NCI-H2107 treated with DMSO at 0.1 percent for 48 hours (cell line): ENCODE measurements around the gene P2RX6.
"Not testable (repeated sequence)": the region's sequence is repeated elsewhere in the genome, so short reads cannot be mapped to it uniquely, and the experiment has no call there.

Experiments used
- DNase-seq: peaks from one replicate; lab custom pipeline; 2025; ENCODE audit not compliant: unreplicated experiment; lab: John Stamatoyannopoulos, UW

P2RX6 gene

DNA sequence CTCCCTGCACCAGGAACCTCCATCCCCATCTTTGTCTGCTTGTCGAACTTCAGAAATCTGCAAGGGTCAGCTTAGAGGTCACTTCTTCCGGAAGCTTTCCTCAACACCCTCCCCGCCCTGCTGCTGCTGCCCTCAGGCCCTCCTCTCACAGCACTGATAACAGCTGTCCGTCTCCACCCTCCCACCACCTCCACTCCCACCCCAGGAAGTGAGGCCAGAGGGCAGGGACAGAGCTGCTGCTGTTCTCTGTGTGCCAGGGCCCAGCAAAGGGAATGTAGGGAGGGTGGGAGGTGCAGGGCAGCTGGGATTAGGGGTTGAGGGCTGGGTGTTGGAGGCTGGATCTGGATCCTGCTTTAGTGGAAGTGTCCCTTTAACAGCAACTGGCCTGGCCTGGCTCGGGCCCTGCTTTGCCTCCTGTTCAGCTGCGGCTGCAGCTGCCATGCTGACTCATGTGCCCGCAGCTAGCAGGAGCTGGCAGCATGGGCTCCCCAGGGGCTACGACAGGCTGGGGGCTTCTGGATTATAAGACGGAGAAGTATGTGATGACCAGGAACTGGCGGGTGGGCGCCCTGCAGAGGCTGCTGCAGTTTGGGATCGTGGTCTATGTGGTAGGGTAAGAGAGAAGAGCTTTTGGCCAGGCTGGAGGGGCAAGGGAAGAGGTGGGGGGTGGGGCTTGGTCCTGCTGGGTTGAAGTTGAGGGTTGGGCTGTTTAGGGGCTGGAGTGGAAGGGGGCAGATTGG lies at the start of gene P2RX6:
Gene P2RX6, plus strand, starts transcription at position 440 of the 740 bp plus-strand sequence. Its CDS starts 10 bp downstream, at position 450.
- no peak for DNase-seq

DNA sequence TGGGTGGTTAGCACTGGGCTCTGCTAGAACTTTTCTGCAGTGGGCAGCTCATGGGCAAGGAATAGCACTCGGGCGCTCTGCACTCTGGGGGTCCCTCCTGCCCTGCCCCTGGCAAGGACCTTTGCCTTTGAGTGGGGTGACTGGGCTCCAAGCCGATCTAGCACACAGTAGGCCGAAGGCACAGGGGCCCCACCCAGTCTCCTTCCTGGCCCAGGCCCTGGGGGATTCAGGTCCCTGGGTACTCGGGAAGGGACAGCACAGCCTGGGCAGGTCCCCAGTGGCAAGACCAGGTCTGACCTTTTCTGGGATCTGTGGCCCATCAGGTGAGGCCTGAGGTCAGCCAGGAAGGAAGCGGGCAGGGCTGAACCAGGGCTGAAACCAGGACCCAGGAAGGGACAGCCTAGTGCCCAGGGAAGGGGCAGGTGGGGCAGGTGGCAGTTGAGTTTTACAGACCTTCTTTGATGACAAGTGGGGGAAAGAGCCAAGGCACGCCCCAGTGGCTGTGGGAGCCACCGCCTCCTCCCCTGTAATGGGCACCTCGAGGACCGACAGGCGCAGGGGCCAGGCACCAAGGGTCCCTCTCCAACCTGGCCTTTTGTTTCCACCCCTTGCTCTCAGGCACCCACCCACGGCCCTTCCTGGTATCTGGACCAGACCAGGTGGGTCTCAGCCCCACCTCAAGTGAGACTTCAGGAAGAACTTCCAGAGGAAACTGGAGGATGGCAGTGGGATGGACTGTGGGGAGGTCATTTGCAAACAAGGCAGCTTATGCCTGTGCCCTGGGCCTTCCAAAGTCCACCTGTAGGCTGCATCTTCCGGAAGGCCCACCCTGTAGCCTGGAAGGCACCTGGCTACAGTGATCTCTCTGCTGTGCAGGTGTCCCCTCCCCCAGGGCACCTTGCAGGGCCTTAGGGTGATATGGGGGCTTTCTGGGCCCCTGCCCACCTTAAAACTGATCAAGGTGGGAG lies 48.8 kb upstream of the P2RX6 start:
- DNase-seq: no peak

DNA sequence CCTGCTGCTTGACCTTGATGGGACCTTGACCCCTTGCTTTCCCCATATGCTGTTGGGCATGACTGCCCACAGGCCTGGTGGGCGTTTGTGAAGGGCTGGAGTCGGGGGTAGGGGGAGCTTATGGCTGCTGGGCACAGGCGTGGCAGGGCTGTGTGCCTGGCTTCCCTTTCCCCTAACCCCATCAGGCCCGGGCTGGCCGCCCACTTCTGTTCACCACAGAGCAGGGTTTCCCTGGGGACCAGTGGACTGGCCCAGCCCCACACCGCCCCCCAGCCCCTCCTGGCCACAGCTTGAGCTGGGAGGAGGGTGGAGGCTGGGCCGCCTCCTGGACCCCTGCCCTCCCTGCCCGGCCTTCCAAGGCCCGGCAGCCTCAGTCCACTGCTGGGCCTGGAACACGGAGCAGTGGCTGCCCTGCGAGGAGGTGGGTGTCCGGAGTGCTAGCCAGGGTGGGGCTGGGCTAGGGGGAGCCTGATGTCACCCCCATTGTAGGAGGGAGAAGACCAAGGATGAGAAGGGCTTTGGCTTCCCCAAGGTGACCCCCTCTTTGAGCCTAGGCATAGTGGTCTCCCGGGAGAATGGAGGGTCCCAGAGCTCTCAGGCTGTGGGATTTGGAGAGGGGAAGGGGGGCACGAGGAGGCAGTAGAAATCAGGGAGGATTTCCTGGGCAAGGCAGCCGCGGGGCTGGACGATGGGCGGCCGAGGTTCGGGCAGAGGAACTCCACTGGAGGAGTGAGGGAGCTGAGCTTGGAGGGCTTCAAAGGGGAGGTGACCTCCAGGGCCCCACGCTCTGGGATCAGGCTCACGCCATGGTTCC lies 47.9 kb upstream of the P2RX6 start, which contains the start of gene AIFM3:
Gene AIFM3, plus strand, starts transcription at position 373 of the 814 bp plus-strand sequence. CDS start 690 bp downstream, outside the sequence.
- DNase-seq: no peak

DNA sequence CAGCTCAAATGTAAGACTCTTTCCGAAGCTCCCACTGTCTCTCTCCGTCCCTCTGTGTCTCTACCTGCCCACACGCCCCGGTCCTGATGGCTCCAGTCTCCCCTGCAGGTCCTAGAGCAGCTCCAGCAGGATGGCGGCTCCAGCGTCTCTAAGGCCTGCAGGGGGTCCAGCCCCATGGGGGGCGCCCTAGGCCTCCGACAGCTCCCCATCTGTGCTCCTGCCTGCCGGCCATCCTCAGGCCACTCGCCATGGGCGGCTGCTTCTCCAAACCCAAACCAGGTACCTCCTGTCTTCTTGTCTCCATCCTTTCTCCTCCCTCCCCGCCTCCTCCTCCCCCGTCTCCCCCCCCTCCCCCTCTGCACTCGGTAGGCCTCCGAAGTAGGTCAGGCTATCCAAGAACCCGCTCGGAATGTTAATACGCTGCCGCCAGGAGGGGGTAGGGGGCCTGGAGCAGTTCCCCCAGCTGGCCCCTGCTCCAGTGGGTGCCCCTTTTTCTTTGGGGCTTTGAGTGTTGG lies 47.2 kb upstream of the P2RX6 start:
- no peak for DNase-seq

DNA sequence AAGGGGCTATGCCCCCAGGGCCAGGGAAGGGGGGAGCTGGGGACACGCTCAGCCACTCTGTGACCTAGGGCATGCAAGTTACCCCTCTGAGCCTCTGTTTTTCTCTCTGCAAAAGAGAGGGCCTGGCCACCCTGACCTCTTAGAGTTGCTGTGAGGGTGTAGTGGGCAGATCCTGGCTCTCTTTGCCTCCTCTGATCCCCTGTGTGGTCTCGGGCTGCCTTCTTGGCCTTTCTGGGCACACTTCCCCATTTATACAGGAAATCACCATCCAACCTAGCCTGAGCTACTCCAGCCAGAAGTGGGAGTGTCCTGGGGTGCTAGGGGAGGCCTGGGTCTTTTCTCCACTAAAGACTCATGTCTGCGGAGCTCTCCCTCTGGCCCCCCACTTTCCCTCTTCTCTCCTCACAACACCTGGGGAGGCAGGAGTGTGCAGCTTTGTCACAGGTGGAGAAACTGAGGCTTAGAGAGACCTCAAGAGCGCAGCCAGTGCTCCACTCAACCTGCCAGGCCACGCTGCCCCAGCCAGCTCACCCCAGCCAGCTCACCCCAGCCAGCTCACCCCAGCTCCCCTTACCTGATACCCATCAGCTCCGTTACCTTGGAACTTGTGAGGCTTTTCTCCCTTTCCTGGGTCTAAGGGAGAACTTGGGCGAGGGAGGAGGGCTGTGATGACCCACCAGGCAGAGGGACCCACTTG lies 46.5 kb upstream of the P2RX6 start:
- DNase-seq: no peak

DNA sequence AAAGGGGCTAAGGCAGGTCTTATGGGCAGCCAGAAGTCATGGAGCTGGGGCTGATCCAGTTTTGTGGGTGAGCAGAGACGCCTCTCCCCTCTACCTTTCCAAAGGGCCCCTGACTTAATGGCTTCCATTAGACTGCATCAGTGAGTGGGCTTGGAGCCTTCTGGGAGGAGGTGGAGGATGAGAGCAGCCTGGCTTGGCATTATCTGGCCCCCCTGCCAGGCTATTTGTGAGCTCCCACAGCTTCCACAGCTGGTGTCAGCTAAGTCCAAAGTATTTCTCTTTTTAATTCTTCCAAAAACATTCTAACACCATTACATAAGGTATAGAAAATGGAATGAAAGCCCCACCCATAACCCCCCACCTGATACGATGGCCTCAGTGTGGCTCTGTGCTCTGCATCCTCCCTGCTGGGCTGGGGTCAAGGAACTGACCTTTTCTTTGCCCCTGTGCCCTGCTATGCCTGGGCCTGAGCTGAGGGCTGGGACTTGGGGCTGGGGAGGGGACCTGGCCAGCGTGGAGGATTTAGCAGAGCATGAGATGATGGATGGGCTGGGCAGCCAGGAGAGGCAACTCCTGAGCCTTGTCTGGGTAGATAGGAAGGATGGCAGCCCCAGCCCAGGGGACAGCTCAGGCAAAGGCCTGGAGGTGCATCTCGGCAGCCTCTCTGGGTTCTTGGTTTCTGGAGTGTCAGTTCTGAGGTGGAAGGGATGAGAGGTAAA lies 43.9 kb upstream of the P2RX6 start:
- DNase-seq: no peak

DNA sequence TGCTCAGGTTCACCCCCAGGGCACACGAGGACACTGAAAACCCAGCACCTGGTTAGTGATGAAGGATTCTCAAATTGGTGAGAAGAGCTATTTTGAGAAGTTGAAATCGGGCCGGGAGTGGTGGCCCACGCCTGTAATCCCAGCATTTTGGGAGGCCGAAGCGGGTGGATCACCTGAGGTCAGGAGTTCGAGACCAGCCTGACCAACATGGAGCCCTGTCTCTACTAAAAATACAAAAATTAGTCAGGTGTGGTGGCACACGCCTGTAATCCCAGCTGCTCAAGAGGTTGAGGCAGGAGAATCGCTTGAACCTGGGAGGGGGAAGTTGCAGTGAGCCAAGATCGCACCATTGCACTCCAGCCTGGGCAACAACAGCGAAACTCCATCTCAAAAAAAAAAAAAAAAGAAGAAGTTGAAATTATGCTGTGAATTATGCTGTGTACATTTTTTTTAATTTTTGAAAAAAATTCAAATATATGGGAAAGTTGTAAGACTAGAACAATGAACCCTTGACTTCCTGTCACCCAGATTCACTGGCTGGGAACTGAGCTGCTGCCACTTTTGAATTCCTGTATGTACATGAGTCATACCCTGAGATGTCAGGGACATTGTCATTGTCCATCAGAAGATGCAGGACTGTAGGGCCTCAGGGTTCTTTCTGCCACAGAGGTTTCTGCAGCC lies 42.8 kb upstream of the P2RX6 start:
- DNase-seq: not testable (repeated sequence)

DNA sequence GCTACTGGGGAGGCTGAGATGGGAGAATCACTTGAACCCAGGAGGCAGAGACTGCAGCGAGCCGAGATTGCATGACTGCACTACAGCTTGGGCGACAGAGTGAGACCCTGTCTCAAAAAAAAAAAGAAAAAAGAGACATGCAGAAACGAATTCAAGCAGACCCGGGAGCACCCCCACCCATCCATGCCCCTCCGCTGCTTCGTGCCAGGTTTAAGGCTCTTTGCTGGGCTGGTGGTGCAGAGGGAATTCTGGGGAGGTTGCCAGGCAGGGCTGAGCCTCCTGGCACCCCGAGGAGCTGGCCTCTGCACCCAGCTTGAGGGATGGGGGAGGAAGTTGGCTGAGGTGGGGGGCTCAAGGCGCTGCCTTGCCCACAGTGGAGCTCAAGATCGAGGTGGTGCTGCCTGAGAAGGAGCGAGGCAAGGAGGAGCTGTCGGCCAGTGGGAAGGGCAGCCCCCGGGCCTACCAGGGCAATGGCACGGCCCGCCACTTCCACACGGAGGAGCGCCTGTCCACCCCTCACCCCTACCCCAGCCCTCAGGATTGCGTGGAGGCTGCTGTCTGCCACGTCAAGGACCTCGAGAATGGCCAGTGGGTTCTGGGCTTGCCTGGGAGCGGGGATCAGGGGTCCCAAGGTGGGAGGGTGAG lies 41.9 kb upstream of the P2RX6 start:
- no peak for DNase-seq

DNA sequence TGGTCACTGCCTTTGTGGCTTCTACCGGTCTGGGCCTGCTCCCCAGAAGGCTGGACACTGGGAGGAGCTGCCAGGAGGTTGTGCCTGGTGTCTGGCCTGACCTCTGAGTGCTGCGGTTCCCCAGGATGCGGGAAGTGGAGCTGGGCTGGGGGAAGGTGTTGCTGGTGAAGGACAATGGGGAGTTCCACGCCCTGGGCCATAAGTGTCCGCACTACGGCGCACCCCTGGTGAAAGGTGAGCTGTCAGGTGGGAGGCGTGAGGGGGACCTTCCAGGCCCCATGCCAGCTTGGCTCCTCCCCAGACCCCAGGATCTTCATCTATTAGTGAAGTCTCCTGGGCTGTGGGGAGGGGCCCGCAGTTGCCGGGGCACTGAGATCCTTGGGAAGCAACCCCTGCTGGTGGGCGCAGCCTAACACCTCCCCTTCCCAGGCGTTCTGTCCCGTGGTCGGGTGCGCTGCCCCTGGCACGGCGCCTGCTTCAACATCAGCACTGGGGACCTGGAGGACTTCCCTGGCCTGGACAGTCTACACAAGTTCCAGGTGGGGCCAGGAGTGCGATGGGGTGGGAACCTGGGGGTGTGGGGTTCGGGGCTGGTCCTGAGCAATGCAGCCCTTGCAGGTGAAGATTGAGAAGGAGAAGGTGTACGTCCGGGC lies 41.2 kb upstream of the P2RX6 start:
- no peak for DNase-seq

DNA sequence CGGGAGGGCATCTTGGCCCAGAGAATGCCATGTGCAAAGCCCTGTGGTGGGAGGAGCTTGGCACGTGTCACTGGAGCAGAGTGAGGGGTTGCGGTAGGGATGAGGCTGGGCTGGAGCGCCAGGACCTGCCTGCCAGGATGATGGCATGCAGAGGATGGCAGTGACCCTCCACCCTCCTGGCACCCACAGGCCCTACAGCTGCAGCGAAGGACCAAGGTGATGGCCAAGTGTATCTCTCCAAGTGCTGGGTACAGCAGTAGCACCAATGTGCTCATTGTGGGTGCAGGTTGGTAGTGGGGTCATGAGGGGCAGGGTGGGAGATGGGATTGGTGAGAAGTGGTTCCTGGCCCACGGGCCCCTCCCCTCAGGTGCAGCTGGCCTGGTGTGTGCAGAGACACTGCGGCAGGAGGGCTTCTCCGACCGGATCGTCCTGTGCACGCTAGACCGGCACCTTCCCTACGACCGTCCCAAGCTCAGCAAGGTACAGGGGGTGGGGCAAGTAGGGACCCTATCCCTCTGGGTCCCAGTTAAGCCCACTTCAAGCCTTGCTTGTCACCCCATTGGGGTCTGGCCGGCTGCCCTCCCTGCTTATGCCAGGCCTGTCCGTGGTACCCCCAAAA lies 40.5 kb upstream of the P2RX6 start:
- DNase-seq: no peak

DNA sequence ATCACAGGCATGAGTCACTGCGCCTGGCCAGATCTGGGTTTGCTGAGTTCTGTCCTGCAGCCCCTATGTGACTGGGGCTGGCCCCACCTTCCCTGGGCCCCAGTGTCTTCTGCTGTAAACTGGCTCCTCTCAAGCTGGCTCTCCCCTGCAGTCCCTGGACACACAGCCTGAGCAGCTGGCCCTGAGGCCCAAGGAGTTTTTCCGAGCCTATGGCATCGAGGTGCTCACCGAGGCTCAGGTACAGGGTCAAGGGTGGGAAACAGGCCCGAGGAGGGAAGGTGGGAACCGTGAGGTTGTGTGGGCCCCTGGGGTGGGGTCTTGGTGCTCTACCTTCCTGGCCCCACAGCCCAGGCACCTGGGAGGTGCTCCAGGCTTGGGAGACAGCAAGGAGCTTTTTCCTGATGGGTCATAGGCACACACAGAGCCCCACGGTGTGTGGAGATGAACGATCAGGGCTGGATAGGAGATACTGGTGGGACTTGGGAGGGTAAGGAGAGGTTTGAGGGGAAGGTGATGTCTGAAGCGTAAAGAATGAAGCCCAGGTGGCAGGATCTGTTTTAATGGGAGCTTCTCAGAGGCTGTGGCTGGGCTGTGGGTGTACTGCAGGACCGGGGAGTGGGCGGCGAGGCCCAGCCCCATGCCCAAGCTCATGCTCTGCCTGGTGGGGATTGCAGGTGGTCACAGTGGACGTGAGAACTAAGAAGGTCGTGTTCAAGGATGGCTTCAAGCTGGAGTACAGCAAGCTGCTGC lies 39.2 kb upstream of the P2RX6 start:
- no peak for DNase-seq

DNA sequence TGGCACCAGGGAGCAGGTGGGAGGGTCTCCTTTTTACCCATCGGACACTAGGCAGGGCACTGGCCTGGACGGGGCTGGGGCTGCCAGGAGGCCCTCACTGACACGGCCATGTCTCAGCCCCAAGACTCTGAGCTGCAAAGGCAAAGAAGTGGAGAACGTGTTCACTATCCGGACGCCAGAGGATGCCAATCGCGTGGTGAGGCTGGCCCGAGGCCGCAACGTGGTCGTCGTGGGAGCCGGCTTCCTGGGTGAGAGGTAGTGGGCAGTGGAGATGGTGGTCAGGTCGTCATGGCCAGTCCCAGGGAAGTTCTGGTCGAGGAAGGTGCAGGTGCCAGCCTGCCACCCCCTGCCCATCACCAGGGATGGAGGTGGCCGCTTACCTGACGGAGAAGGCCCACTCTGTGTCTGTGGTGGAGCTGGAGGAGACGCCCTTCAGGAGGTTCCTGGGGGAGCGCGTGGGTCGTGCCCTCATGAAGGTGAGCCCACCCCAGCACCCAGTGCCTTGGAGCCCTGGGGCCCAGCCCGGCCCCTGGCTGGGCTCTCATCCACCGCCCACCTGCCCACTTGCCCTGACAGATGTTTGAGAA lies 38.6 kb upstream of the P2RX6 start:
- DNase-seq: no peak

DNA sequence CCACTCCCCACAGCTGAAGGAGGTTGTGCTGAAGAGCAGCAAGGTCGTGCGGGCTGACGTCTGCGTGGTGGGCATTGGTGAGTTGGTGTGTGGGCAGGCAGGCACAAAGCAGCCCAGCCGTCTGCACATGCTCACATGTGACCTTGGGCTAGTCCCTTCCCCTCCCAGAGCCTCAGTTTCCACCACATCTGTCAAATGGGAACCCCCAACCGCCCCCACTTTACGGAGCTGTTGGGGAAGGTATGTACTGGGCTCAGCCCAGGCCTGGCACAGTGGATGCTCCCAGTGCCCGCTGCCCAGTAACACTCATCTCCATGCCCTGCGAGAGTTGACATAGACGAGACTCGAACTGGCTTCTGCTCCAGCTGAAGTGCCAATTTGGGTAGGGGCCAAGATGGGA lies 37.9 kb upstream of the P2RX6 start:
- no peak for DNase-seq

DNA sequence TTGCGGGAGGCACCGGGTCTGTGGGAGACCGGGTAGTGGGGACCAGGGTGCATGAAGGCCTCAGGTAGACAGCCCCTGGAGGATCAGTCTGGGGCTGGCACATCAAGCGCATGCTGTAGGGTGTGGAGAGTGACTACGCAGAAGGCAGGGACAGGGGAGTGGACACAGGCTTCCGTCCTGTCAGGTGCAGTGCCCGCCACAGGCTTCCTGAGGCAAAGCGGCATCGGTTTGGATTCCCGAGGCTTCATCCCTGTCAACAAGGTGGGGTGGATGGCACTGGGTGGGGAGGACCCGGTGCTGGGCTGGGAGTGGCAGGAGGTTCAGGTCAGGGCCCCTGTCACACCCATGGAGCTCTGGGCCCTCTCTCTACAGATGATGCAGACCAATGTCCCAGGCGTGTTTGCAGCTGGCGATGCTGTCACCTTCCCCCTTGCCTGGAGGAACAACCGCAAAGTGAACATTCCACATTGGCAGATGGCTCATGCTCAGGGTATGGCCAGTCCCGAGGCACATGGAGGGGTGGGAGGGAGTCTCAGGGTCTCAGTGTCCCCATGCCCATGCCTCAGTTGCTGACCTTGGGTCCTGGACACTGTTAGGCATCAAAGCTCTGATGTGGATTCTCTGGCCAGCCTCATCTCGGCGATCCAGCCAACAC lies 37.3 kb upstream of the P2RX6 start:
- DNase-seq: no peak

DNA sequence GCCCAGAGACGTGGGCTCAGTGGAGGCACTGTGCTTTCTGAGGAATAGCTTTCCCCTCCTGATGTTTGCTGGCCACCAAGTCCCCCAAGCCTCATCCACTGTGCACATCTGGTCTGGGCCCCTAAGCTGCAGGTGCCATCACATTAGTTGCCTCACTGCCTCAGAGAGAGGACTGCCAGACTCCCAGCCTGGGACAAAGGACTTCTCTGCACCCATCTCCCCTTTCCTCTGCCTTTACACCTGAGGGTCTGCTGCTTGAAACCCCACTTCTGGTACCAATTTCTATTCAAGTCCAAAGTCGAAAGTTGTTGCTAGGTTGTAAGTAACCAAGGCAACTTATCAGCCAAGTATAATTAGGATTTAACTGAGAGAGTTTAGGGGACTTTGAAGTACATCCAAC lies 36.5 kb upstream of the P2RX6 start:
- no peak for DNase-seq

DNA sequence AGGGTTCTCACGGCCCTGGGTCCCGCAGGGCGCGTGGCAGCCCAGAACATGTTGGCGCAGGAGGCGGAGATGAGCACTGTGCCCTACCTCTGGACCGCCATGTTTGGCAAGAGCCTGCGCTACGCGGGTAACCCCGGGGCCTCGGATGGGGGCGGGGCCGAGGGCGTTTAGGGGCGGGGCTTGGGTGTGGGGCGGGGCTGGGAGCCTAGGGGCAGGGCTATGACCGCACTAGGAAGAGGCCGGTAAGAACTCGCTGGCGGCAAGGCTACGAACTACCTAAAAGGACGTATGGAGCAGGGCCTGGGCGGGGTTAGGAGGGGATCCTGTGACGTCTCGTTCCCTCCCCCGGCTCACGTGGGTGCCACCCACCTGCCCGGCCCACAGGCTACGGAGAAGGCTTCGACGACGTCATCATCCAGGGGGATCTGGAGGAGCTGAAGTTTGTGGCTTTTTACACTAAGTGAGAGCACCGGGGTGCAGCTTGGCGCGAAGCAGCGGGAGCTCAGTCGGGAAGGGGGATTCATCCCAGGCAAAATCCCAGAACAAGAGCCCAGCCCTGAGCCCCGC lies 35.6 kb upstream of the P2RX6 start:
- no peak for DNase-seq
